Measurements from ENCODE around the gene SCMH1.

Gene SCMH1

GRCh38 chr1:40987439-40988276, 254.4 kb downstream of the SCMH1 start:
- no peak for DNase-seq

GRCh38 chr1:40986956-40987355, 255.2 kb downstream of the SCMH1 start:
- DNase-seq, result no peak

- DNase-seq, result no peak
These were observed 255.8 kb downstream of the SCMH1 start for GRCh38 chr1:40986328-40986783.

- no peak for DNase-seq
These were observed 256.2 kb downstream of the SCMH1 start for GRCh38 chr1:40985875-40986274.

GRCh38 chr1:40985161-40985560, 256.9 kb downstream of the SCMH1 start:
- no peak for DNase-seq

- no peak for DNase-seq
These were observed 257.6 kb downstream of the SCMH1 start for GRCh38 chr1:40984531-40984930.

GRCh38 chr1:40984066-40984465, 258.0 kb downstream of the SCMH1 start:
- DNase-seq, result no peak

- no peak for DNase-seq
These were observed 258.8 kb downstream of the SCMH1 start for GRCh38 chr1:40983286-40983685.

GRCh38 chr1:40982721-40983120, 259.4 kb downstream of the SCMH1 start:
- DNase-seq, result no peak

- DNase-seq, result no peak
These were observed 260.2 kb downstream of the SCMH1 start for GRCh38 chr1:40981691-40982448.

GRCh38 chr1:40980453-40981121, 261.5 kb downstream of the SCMH1 start:
- peak; percentile 66 for DNase-seq

GRCh38 chr1:40980068-40980452, 262.0 kb downstream of the SCMH1 start:
- DNase-seq, result no peak

GRCh38 chr1:40979241-40980067, 262.7 kb downstream of the SCMH1 start, which contains the start of gene CTPS1:
CTPS1 (plus strand) TSS chr1:40979696; CDS start chr1:40983291, 3,595 bp downstream.
- DNase-seq, result peak; percentile 97

- no peak for DNase-seq
These were observed 263.2 kb downstream of the SCMH1 start for GRCh38 chr1:40978886-40979240.

- no peak for DNase-seq
These were observed 264.4 kb downstream of the SCMH1 start for GRCh38 chr1:40977716-40978115.

Data from RPMI8226 (cell line).